ENCODE measurements around the gene UTY. TPM values are rescaled to one million over a fixed set of nuclear protein-coding genes. Genes with fewer than 3 reads are reported as not detected.

UTY gene
- total and polyA plus RNA-seq, 2 of the 8 experiments (the other 6 are each of a cell fraction or from before 2014, with no cell fraction given): 7.2 to 20.4 TPM

DNA sequence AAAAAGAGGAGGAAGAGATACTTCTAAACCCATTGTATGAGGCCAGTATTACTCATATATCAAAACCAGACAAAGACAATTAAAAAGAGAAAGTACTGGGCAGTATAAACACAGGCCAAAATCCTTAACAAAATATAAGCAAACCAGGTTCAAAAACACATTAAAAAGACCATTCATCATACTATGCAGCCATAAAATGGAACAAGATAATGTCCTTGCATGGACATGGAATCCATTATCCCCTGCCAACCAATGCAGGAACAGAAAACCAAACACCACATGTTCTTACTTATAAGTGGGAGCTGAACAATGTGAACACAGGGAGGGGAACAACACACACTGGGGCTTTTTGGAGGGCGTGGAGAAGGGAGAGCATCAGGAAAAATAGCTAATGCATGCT, 188.6 kb downstream of the UTY start:
- peaks cover 0 to 18% (median 9%) of the 10 kb centered on the region in 4 experiments; a peak in 2 of 8 replicates for H3K36me3 ChIP-seq (ENCODE audit: control insufficient read depth in 2 of 4, insufficient read depth in 4 of 4, low read length in 3 of 4)
- 100% methylated on average over 1 of the region's 1 CpG; no CpG with 5 or more reads in 1 of the 2 experiments for WGBS, 2 experiments (ENCODE audit: extremely low coverage in 1 of 2, insufficient coverage in 1 of 2, insufficient read length in 1 of 2, insufficient replicate concordance in 2 of 2, low coverage in 1 of 2, low lambda C conversion rate in 2 of 2, missing lambda C conversion rate in 1 of 2)
- TF ChIP-seq KDM4A (IDR thresholded peaks at IDR 0.05; ENCODE audit: low read depth, low read length, severe bottlenecking) (no peak), MAFK (IDR thresholded peaks at IDR 0.05; ENCODE audit: low read depth, low read length) (no peak), CTBP2 (IDR thresholded peaks at IDR 0.05; ENCODE audit: borderline replicate concordance, insufficient read depth, insufficient read length, low read length) (no peak), HDAC2 (IDR thresholded peaks at IDR 0.05; ENCODE audit: borderline replicate concordance in 1 of 2, low read depth in 2 of 2, low read length in 2 of 2) (no peak), GTF2F1 (IDR thresholded peaks at IDR 0.05; ENCODE audit: borderline replicate concordance, low read depth, low read length) (no peak), SAP30 (IDR thresholded peaks at IDR 0.05; ENCODE audit: insufficient read depth, insufficient replicate concordance, low read length) (no peak), KDM5A (IDR thresholded peaks at IDR 0.05; ENCODE audit: low read length) (no peak)

More for the DNA sequence above, 188.6 kb downstream of the UTY start:
- no peak overlapping the region for H3K18ac ChIP-seq (ENCODE audit: extremely low read depth, low read length)
- no peak overlapping the region for H2BK120ac ChIP-seq (replicated peaks; ENCODE audit: low read depth, low read length)
- no peak overlapping the region for H2BK12ac ChIP-seq (ENCODE audit: low read depth, low read length)
- H3K14ac ChIP-seq (ENCODE audit: insufficient read length): no peak overlapping the region
- no peaks in the 10 kb centered on the region for H3K79me1 ChIP-seq (ENCODE audit: low read depth, low read length)
- H3K27ac ChIP-seq (ENCODE audit: low read depth, low read length): no peak overlapping the region
- no peak overlapping the region for H3K4ac ChIP-seq (replicated peaks; ENCODE audit: insufficient read length, low read depth, low read length)
- H3K4me1 ChIP-seq (replicated peaks in 1 of 4; ENCODE audit: control insufficient read depth in 3 of 4, insufficient read depth in 4 of 4, low read length in 3 of 4): peaks cover 0 to 2% (median 0%) of the 10 kb centered on the region in 4 experiments; a peak in 2 of 7 replicates
- no peak overlapping the region for H2AFZ ChIP-seq (ENCODE audit: low read length)
- no peak overlapping the region for H2AK5ac ChIP-seq (ENCODE audit: low read depth, low read length)
- H4K5ac ChIP-seq (ENCODE audit: insufficient read length, low read depth, low read length): no peak overlapping the region
- H4K8ac ChIP-seq (ENCODE audit: extremely low read depth, insufficient read depth, low read length): no peak overlapping the region
- H3K27me3 ChIP-seq (replicated peaks in 1 of 4; ENCODE audit: control insufficient read depth in 3 of 4, extremely low read depth in 1 of 4, insufficient read depth in 3 of 4, low read length in 3 of 4): no peaks in the 10 kb centered on the region
- POLR2A ChIA-PET (ENCODE audit: partially characterized antibody): no interaction called here
- H3K23ac ChIP-seq (ENCODE audit: insufficient read length): no peak overlapping the region
- no peaks in the 10 kb centered on the region for H4K20me1 ChIP-seq (replicated peaks in 1 of 2; ENCODE audit: control insufficient read depth in 1 of 2, insufficient read depth in 2 of 2, low read length in 2 of 2)
- CTCF ChIA-PET (ENCODE audit: partially characterized antibody): interaction anchor here (0.6 kb wide), 1 partner anchor 182 kb away, joined by 3 read pairs; no protein-coding TSS in a partner anchor
- no peaks in the 10 kb centered on the region for H3K9me3 ChIP-seq (ENCODE audit: insufficient read depth in 2 of 2, low read depth in 1 of 2, low read length in 1 of 2)
- no peaks in the 10 kb centered on the region for H3K23me2 ChIP-seq (ENCODE audit: low read depth, low read length)
- no peak overlapping the region for H2BK20ac ChIP-seq (ENCODE audit: low read length)
- H3K4me3 ChIP-seq (ENCODE audit: extremely low read depth in 1 of 4, insufficient read depth in 2 of 4, low read depth in 3 of 4, low read length in 4 of 4): no peak overlapping the region
- FAIRE-seq: no peak
- no peaks in the 10 kb centered on the region; a peak in 1 of 4 replicates for H3K79me2 ChIP-seq (ENCODE audit: control insufficient read depth in 1 of 2, insufficient read depth in 2 of 2, low read length in 2 of 2)
- H3K56ac ChIP-seq (replicated peaks; ENCODE audit: insufficient read length, low read depth, low read length): no peak overlapping the region
- no peak for DNase-seq (ENCODE audit: low read depth in 1 of 2, low spot score in 2 of 2)
- H3K9ac ChIP-seq (replicated peaks in 1 of 4; ENCODE audit: extremely low read depth in 1 of 4, low read depth in 3 of 4, low read length in 3 of 4): no peak overlapping the region
- no peak overlapping the region for H2BK5ac ChIP-seq (ENCODE audit: low read depth, low read length)
- no peak overlapping the region for H2BK15ac ChIP-seq (ENCODE audit: low read length)
- no peak overlapping the region for H4K91ac ChIP-seq (replicated peaks; ENCODE audit: insufficient read length, low read length)
- no peak overlapping the region for H3K4me2 ChIP-seq (ENCODE audit: insufficient read depth in 1 of 2, low read depth in 2 of 2, low read length in 2 of 2)

Measured in H1 (cell line).